GM21390 (cell line): Measurements from ENCODE around the gene TPST1.

Source experiments
- ATAC-seq: cut with Tn5 transposase; IDR thresholded peaks from one replicate; pipeline ENCODE4 v1.9.1; 2021; ENCODE audit not compliant: unreplicated experiment

Gene TPST1

GRCh38 chr7:66237906-66238772 lies 33.0 kb downstream of the TPST1 start:
- no peak for ATAC-seq

DNA sequence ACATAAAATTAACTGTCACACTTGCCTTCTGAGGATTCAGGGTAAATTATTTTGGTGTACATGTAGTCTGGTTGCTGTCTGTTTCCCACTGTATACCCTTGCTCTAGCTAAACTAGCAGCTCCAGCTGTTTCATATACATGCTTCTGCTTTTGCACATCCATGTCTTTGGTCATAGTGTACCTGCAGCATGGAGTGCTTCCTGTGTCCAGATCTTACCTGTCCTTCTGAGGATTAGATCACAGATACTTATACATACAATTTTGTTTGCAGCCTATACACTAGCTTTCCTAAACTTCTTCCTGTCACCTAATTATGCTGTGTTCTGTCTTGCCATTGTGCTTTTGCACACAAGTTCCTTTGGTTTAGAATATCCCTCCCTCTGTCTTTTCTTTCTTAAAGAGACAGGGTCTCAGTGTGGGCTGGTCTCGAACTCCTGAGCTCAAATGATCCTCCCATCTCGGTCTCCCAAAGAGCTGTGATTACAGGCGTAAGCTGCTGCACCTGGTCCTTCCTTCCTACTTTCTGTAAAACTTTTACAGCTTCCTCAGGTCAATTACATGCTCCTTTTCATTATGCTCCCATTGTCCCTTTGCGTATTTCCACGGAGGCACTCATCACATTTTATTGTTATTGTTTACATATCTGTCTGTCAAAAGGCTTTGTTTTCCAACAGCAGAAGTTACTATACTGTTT lies 33.8 kb downstream of the TPST1 start:
- ATAC-seq = no peak

DNA sequence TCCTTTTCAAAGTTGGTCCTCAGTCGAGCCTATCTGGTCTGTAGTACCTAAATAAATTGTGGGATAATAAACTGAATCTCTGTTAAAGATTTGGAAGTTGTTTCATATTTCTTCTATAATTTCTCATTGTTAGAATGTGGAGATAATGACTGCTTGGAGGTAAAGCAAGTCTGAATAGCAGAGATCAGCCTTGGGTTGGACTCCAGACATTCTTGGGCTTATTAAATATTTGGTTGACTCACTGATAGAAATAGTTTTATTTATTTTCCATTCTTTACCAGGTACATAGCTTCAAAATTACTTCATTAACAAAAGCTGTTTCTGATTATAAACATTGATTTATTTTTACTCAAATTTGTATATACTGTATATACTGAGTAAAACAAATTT lies 34.3 kb downstream of the TPST1 start:
- ATAC-seq = no peak

DNA sequence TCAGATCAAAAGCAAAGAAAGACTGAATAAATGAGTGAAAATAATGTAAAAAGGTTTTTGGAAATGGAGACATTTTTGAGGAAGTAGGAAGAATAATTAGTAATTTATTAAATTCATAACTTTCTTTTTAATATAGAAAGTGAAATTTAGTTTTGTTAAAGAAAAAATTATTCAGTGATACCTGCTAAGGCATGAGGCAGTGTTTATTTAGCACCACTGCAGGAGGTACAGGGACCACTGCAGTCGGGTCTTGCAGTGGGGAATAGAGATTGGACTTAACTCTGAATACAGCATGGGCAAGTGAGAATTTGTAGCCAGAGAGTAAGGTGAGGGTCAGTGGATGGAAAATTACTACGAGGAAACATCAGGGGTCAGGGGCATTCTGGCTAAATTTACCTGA lies 39.9 kb downstream of the TPST1 start:
- no peak for ATAC-seq

- no peak for ATAC-seq
These were observed 41.5 kb downstream of the TPST1 start for GRCh38 chr7:66246554-66247171.

- no peak for ATAC-seq
These were observed 42.4 kb downstream of the TPST1 start for GRCh38 chr7:66247380-66248078.

- ATAC-seq = no peak
These were observed 45.6 kb downstream of the TPST1 start for GRCh38 chr7:66250711-66251110.

- ATAC-seq = no peak
These were observed 50.5 kb downstream of the TPST1 start for GRCh38 chr7:66255534-66256100.

GRCh38 chr7:66256281-66256680 lies 51.1 kb downstream of the TPST1 start:
- ATAC-seq = no peak

DNA sequence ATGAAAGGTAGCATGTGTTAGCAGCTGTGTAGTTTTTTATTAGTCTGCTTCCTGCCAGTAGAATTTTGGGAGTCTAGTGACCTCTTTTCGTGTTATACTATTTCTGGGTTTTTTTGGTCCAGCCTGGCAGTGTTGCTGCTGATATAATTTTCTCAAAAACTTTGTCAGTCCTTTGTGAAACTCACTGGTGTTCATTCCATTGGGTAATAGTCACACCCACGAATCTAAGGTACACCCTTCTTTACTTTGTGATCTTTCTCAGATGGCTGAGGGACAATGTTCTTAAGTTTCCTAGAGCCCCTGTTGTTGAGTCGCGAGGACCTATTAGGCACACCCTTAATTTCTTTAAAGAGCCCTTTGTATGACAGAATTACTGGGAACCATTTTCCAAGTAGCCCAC lies 52.3 kb downstream of the TPST1 start:
- ATAC-seq = no peak

GRCh38 chr7:66258409-66258808 lies 53.3 kb downstream of the TPST1 start:
- no peak for ATAC-seq

DNA sequence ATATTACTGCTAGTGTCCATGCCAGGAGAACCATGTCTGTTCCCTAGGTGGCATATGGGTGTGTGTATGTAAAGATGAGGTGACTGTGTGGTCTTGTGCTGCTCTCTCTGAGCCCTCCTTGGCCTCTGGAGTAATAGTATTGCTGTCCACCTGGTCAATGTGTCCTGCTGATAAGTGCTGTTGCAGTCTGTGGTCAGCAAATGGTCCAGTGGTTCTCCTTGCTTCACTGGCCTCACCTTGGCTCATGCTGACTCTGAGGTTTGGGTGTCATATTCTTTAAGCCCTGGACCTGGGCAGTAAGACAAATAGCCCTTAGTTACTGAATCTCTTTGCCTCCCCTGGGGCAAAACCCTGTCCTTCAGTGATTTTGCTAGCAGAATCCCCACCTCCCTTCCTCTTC lies 56.8 kb downstream of the TPST1 start:
- ATAC-seq = no peak

GRCh38 chr7:66263936-66264335 lies 58.8 kb downstream of the TPST1 start:
- ATAC-seq = no peak

DNA sequence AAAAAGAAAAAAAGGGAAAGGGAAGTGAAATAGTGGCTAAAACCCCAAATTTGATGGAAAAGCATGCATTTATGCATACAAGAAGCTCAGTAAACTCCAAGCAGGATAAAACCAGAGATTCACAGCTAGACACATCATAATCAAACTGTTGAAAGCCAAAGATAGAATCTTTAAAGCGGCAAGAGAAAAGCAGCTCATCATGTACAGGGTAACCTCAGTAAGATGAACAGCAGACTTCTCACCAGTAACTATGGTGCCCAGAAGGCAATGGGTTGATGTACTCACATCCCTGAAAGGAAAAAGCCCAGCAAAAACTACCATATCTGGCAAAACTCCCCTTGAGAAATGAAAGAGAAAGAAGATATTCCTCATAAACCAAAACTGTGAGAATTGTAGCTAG lies 60.4 kb downstream of the TPST1 start:
- no peak for ATAC-seq

DNA sequence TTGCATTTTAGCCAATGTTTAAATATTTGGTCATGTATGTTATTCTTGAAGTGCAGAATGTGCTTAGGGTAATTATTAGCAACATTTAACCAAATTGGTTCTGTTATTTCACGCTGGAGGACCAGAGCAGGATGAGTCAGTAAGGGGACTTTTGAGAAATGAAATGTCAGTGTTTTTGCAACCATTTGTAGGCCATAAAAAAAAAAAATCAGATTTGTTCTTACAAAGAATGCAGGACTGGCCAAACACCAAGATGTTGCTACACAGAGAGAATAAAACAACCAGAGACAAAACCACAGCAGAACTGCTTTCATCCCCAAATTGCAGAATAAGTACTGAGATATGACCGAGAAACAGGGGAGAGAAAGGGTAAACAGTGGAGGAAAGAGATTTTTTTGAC lies 62.1 kb downstream of the TPST1 start:
- no peak for ATAC-seq

GRCh38 chr7:66269978-66270377 lies 64.8 kb downstream of the TPST1 start:
- no peak for ATAC-seq

GRCh38 chr7:66272321-66272720 lies 67.2 kb downstream of the TPST1 start:
- no peak for ATAC-seq

DNA sequence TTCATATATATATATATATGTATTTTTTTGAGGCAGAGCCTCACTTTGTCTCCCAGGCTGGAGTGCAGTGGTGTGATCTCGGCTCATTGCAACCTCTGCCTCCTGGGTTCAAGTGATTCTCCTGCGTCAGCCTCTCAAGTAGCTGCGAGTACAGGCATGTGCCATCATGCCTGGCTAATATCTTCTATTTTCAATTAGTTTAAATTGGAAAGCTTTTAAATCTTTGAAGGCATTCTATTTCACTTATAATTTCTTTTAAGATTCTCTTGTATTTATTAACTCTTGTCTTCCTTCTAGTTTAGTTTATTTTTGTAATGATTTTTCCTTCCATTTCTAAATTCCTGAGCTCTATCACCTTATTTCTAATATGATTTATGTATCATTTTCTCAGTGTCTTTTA lies 71.2 kb downstream of the TPST1 start:
- ATAC-seq = no peak

GRCh38 chr7:66277492-66277891 lies 72.4 kb downstream of the TPST1 start:
- ATAC-seq = no peak

GRCh38 chr7:66279912-66280311 lies 74.8 kb downstream of the TPST1 start:
- no peak for ATAC-seq
